Right lobe of liver (tissue), 6 donors: ENCODE data around the gene ITPK1. TPM values are rescaled to one million over a fixed set of nuclear protein-coding genes. Genes with fewer than 3 reads are reported as not detected.
A peak's percentile ranks its signal among the peaks of the same experiment; 100 is the strongest.

ENCODE experiments used
- ATAC-seq, 4 donors: fragments of 200-7000 bp; cut with Tn5 transposase; one replicate each; pipeline ENCODE4 v1.9.1; 2020; ENCODE audit warnings: mild to moderate bottlenecking in 4 of 4, moderate library complexity in 4 of 4
- DNase-seq, 3 donors: peaks; one replicate each; pipeline ENCODE4 v3.0.0-alpha.2; 2020
- H3K27ac ChIP-seq, 3 donors: fragments of 200-600 bp; one replicate each; pipeline ENCODE4 v1.8.0; 2022
- H3K27me3 ChIP-seq, 2 donors: fragments of 200-600 bp; one replicate each; pipeline ENCODE4 v1.8.0; 2022
- H3K36me3 ChIP-seq, 4 donors: fragments of 200-600 bp; sonication (generic) in 1 of 4; one replicate each; pipeline versions ENCODE4 v1.5.1 to v1.8.0; 2017 to 2022; ENCODE audit warnings: control low read depth in 1 of 4
- H3K4me1 ChIP-seq, 4 donors: fragments of 200-600 bp; sonication (generic) in 1 of 4; one replicate each; pipeline versions ENCODE4 v1.5.1 to v1.8.0; 2017 to 2022; ENCODE audit warnings: control low read depth in 1 of 4
- H3K4me3 ChIP-seq, 3 donors: fragments of 200-600 bp; one replicate each; pipeline ENCODE4 v1.8.0; 2022
- H3K9me3 ChIP-seq, 4 donors: fragments of 200-600 bp; sonication (generic) in 1 of 4; one replicate each; pipeline versions ENCODE4 v1.5.1 to v1.8.0; 2017 to 2022; ENCODE audit warnings: control low read depth in 1 of 4
- CTCF ChIP-seq, 4 donors: fragments of 200-600 bp in 3 of 4; fragments of 450-650 bp in 1 of 4; IDR thresholded peaks; one replicate each; pipeline versions ENCODE4 v1.5.1 to v1.8.0; 2016 to 2022; ENCODE audit warnings: antibody characterized with exemption in 4 of 4, mild to moderate bottlenecking in 2 of 4
- POLR2A ChIP-seq: fragments of 450-650 bp; IDR thresholded peaks from one replicate; pipeline ENCODE4 v1.6.1; 2017; ENCODE audit warnings: antibody characterized with exemption, mild to moderate bottlenecking
- WGBS: methylation state at CpG from one replicate; pipeline ENCODE4 v1.1.6; 2018; ENCODE audit warnings: low coverage, low lambda C conversion rate; ENCODE audit not compliant: insufficient coverage; ENCODE audit errors: missing lambda C conversion rate; 5-methylcytosine and 5-hydroxymethylcytosine counted together
- intact Hi-C, 2 donors: fragments of 100-400 bp; cut with DNase I; formaldehyde crosslinking; loops; one replicate each; pipeline versions ENCODE4 v1.11.2 to v1.14.1; 2022
- total RNA-seq, 6 experiments: library from RNA; depleted of rRNA in 2 of 6; stranded (reverse); fragments of >200 nt in 2 of 6; fragmentation: NEBNext Ultra II Directional in 3 of 6; extraction: Animal tissue kit (Norgen Biotek cat#: 25700) in 3 of 6; gene quantifications; one replicate each; pipeline versions ENCODE4 v1.1.0 to v1.2.4, GENCODE V29; 2016 to 2023
- donor health status: DM: no; HTN: yes; CAD: no.
- donor health status: DM: no; HTN: no; CAD: no.
- donor health status: DM: no; HTN: no; CAD: no.
- donor health status: DM: no; HTN: yes; CAD: no.
- donor health status: DM: no; HTN: yes; CAD: no.

Gene ITPK1
- total RNA-seq, 6 experiments from 2014 or later: 28.4 to 61.0 (median 40.0) TPM

- Histone ChIP-seq H3K4me3 (no peak overlapping the region), H3K27ac (peak overlapping the region in 2 of 3 donors; percentile 33 to 68), H3K4me1 (peaks cover 0 to 34% (median 12%) of the 10 kb centered on the region in 4 donors), H3K36me3 (no peaks in the 10 kb centered on the region), H3K27me3 (no peaks in the 10 kb centered on the region), H3K9me3 (no peaks in the 10 kb centered on the region)
- intact Hi-C loops: no loop called here
- DNase-seq (no peak), ATAC-seq (no peak)
- TF ChIP-seq CTCF (IDR thresholded peaks at IDR 0.05) (no peak), POLR2A (no peak)
- WGBS: 80% methylated on average over 1 of the region's 12 CpGs
These were observed 145.5 kb downstream of the ITPK1 start for GRCh38 chr14:92970271-92970670.

- intact Hi-C loops: no loop called here
- Histone ChIP-seq H3K27ac (peak overlapping the region in 2 of 3 donors; percentile 33 to 68), H3K36me3 (no peaks in the 10 kb centered on the region), H3K27me3 (no peaks in the 10 kb centered on the region), H3K4me1 (peaks cover 0 to 38% (median 14%) of the 10 kb centered on the region in 4 donors), H3K4me3 (no peak overlapping the region), H3K9me3 (no peaks in the 10 kb centered on the region)
- 20% methylated on average over 9 of the region's 12 CpGs for WGBS
- TF ChIP-seq CTCF (IDR thresholded peaks at IDR 0.05): no peak
- no peak for TF ChIP-seq POLR2A
- ATAC-seq (peak; percentile 27 to 41 (median 30)), DNase-seq (peak; percentile 59 to 80 (median 80))
These were observed 145.9 kb downstream of the ITPK1 start for GRCh38 chr14:92969871-92970270.

- DNase-seq: peak in 1 of 3 donors; percentile 35
- H3K27me3 ChIP-seq: no peaks in the 10 kb centered on the region
- intact Hi-C loops: no loop called here
- ATAC-seq: no peak
- WGBS: 82% methylated on average over 3 of the region's 10 CpGs
- peaks cover 0 to 40% (median 16%) of the 10 kb centered on the region in 4 donors for H3K4me1 ChIP-seq
- no peaks in the 10 kb centered on the region for H3K36me3 ChIP-seq
- TF ChIP-seq CTCF (IDR thresholded peaks at IDR 0.05): no peak
- TF ChIP-seq POLR2A: no peak
- H3K9me3 ChIP-seq: no peaks in the 10 kb centered on the region
- no peak overlapping the region for H3K4me3 ChIP-seq
- H3K27ac ChIP-seq: peak overlapping the region in 2 of 3 donors; percentile 4 to 68
These were observed 146.3 kb downstream of the ITPK1 start for GRCh38 chr14:92969430-92969829.

GRCh38 chr14:92968291-92969020, 147.3 kb downstream of the ITPK1 start:
- no peak for ATAC-seq
- Histone ChIP-seq H3K4me1 (peaks cover 0 to 40% (median 18%) of the 10 kb centered on the region in 4 donors), H3K27me3 (no peaks in the 10 kb centered on the region), H3K9me3 (no peaks in the 10 kb centered on the region), H3K36me3 (no peaks in the 10 kb centered on the region), H3K4me3 (no peak overlapping the region), H3K27ac (no peak overlapping the region)
- peak in 1 of 3 donors; percentile 37 for DNase-seq
- intact Hi-C loops: no loop called here
- TF ChIP-seq CTCF (IDR thresholded peaks at IDR 0.05) (no peak), POLR2A (no peak)
- WGBS: 78% methylated on average over 4 of the region's 14 CpGs
